Kidney (tissue), 14 donors: Measurements from ENCODE around the gene VRTN. TPM values are rescaled to one million over a fixed set of nuclear protein-coding genes. Genes with fewer than 3 reads are reported as not detected.
A peak's percentile ranks its signal among the peaks of the same experiment; 100 is the strongest.

Experiments used
- DNase-seq, 5 donors: peaks; one replicate each; pipeline ENCODE4 v3.0.0-alpha.2; 2013 to 2020
- FAIRE-seq: peaks from 2 replicates; lab custom pipeline; 2012; peaks lifted over from hg19 to GRCh38; lab: Jason Lieb, UNC
- H3K27ac ChIP-seq, 2 donors: one replicate each; pipeline ENCODE4 v1.7.0; 2013; ENCODE audit warnings: low read depth in 2 of 2, low read length in 2 of 2, inconsistent platforms in 1 of 2
- H3K27me3 ChIP-seq: one replicate; pipeline ENCODE4 v1.7.1; 2013; ENCODE audit warnings: low read length, inconsistent platforms; ENCODE audit not compliant: control insufficient read depth, insufficient read depth
- H3K36me3 ChIP-seq, 3 donors: one replicate each; pipeline versions ENCODE4 v1.7.0 to v1.7.1; 2013; ENCODE audit warnings: low read length in 3 of 3, control low read depth in 1 of 3, inconsistent platforms in 1 of 3; ENCODE audit not compliant: insufficient read depth in 3 of 3, control insufficient read depth in 2 of 3
- H3K4me1 ChIP-seq, 3 donors: one replicate each; pipeline versions ENCODE4 v1.7.0 to v1.7.1; 2013; ENCODE audit warnings: low read length in 3 of 3, inconsistent platforms in 1 of 3, low read depth in 1 of 3; ENCODE audit not compliant: control insufficient read depth in 2 of 3, insufficient read depth in 2 of 3
- H3K4me3 ChIP-seq, 3 donors: one replicate each; pipeline versions ENCODE4 v1.7.0 to v1.8.1; 2013; ENCODE audit warnings: low read length in 3 of 3, control low read depth in 1 of 3, inconsistent platforms in 1 of 3
- H3K9ac ChIP-seq, 3 donors: one replicate each; pipeline versions ENCODE4 v1.7.0 to v1.7.1; 2013; ENCODE audit warnings: low read length in 3 of 3, control low read depth in 1 of 3, inconsistent platforms in 1 of 3
- H3K9me3 ChIP-seq, 3 donors: one replicate each; pipeline versions ENCODE4 v1.7.0 to v1.7.1; 2013; ENCODE audit warnings: low read length in 3 of 3, control low read depth in 1 of 3, inconsistent platforms in 1 of 3; ENCODE audit not compliant: control insufficient read depth in 2 of 3, insufficient read depth in 1 of 3
- CTCF ChIP-seq: IDR thresholded peaks from 3 replicates; pipeline ENCODE4 v1.5.1; 2012; ENCODE audit warnings: mild to moderate bottlenecking, moderate library complexity, borderline replicate concordance; ENCODE audit not compliant: insufficient read depth; ENCODE audit errors: extremely low read depth
- intact Hi-C: fragments of 100-400 bp; cut with DNase I; formaldehyde crosslinking; loops from one replicate; pipeline ENCODE4 v1.11.1; 2022
- polyA plus RNA-seq: library from polyadenylated mRNA; stranded (reverse); fragments of 350-450 nt; fragmentation: Illumina TruSeq; extraction: RNeasy Lipid Tissue Mini Kit (QIAGEN cat#74804); gene quantifications from one replicate; pipeline ENCODE4 v1.2.3, GENCODE V29; 2014; ENCODE audit warnings: low read depth, low replicate concordance; ENCODE audit not compliant: insufficient read depth
- total RNA-seq: library from RNA; stranded (reverse); fragmentation: NEBNext Ultra II Directional; extraction: Animal tissue kit (Norgen Biotek cat#: 25700); gene quantifications from one replicate; pipeline ENCODE4 v1.2.1, GENCODE V29; 2021
- donor health status: control.
- donor health status: control.
- donor health status: control.
- donor health status: control.
- donor health status: control.
- donor health status: DM: yes; HTN: yes; CAD: no.
- donor health status: Normal renal cell carcinoma (clear cell type).

The VRTN gene
- total and polyA plus RNA-seq, 2 donors from 2014 or later = not detected

GRCh38 chr14:74409441-74409840 is 61.2 kb downstream of the VRTN start:
- H3K27me3 ChIP-seq = no peaks in the 10 kb centered on the region
- no peak for TF ChIP-seq CTCF
- intact Hi-C loops = no loop called here

More at GRCh38 chr14:74409441-74409840, 61.2 kb downstream of the VRTN start:
- FAIRE-seq (no peak), DNase-seq (peak in 1 of 5 donors; percentile 45)
- no peaks in the 10 kb centered on the region for H3K4me1 ChIP-seq
- no peak overlapping the region for H3K27ac ChIP-seq
- no peaks in the 10 kb centered on the region for H3K36me3 ChIP-seq
- H3K4me3 ChIP-seq = no peak overlapping the region
- no peak overlapping the region for H3K9ac ChIP-seq
- no peaks in the 10 kb centered on the region for H3K9me3 ChIP-seq

Other genes with a start within 250 kb of the VRTN start
- not detected for gene VSX2, start 109.0 kb upstream of the VRTN start, total RNA-seq
- not detected for gene VSX2, start 109.0 kb upstream of the VRTN start, polyA plus RNA-seq
- 61.3 TPM for gene ABCD4, start 45.5 kb upstream of the VRTN start, total RNA-seq
- gene ABCD4, start 45.5 kb upstream of the VRTN start, polyA plus RNA-seq = 66.1 TPM
- gene SYNDIG1L, start 77.7 kb downstream of the VRTN start, total RNA-seq = 0.13 TPM
- gene SYNDIG1L, start 77.7 kb downstream of the VRTN start, polyA plus RNA-seq = 0.47 TPM
- gene NPC2, start 144.8 kb downstream of the VRTN start, total RNA-seq = 217 TPM
- gene NPC2, start 144.8 kb downstream of the VRTN start, polyA plus RNA-seq = 435 TPM
- 27.1 TPM for gene ISCA2, start 145.3 kb downstream of the VRTN start, total RNA-seq
- gene ISCA2, start 145.3 kb downstream of the VRTN start, polyA plus RNA-seq = 60.1 TPM